GM23338 (cell line): ENCODE results near the gene OR51E1. TPM values are rescaled to one million over a fixed set of nuclear protein-coding genes. Genes with fewer than 3 reads are reported as not detected.

Experiments
- ATAC-seq: fragments of 200-7000 bp; cut with Tn5 transposase; 3 replicates; pipeline ENCODE4 v1.9.1; 2020
- DNase-seq: peaks from one replicate; pipeline ENCODE4 v3.0.0-alpha.2; 2015; ENCODE audit warnings: low spot score
- H2AFZ ChIP-seq: fragments of 200-600 bp; sonication (generic); 2 replicates; pipeline ENCODE4 v1.8.0; 2016; ENCODE audit warnings: antibody characterized with exemption, mild to moderate bottlenecking, moderate library complexity
- H3F3A ChIP-seq: fragments of 200-600 bp; sonication (generic); replicated peaks from 2 replicates; pipeline ENCODE4 v1.8.0; 2017; ENCODE audit warnings: antibody characterized with exemption, mixed run types, low read depth
- H3K27ac ChIP-seq: fragments of 200-600 bp; sonication (generic); 2 replicates; pipeline ENCODE4 v1.6.1; 2016; ENCODE audit warnings: low read depth
- H3K27me3 ChIP-seq: fragments of 200-600 bp; sonication (generic); 2 replicates; pipeline ENCODE4 v1.8.0; 2016; ENCODE audit warnings: mild to moderate bottlenecking, mixed run types, moderate library complexity; ENCODE audit not compliant: insufficient read depth
- H3K36me3 ChIP-seq: fragments of 200-600 bp; sonication (generic); 2 replicates; pipeline ENCODE4 v1.8.0; 2016; ENCODE audit warnings: mild to moderate bottlenecking; ENCODE audit not compliant: insufficient read depth
- H3K4me1 ChIP-seq: fragments of 200-600 bp; sonication (generic); 2 replicates; pipeline ENCODE4 v1.8.0; 2016; ENCODE audit warnings: mild to moderate bottlenecking, moderate library complexity; ENCODE audit not compliant: insufficient read depth
- H3K4me2 ChIP-seq: fragments of 200-600 bp; sonication (generic); 2 replicates; pipeline ENCODE4 v1.7.1; 2017; ENCODE audit warnings: mixed run types
- H3K4me3 ChIP-seq: fragments of 200-600 bp; sonication (generic); 2 replicates; pipeline ENCODE4 v1.6.1; 2016; ENCODE audit warnings: mixed run types
- H3K79me2 ChIP-seq: fragments of 200-600 bp; sonication (generic); replicated peaks from 2 replicates; pipeline ENCODE4 v1.8.0; 2017; ENCODE audit warnings: mild to moderate bottlenecking; ENCODE audit not compliant: insufficient read depth
- H3K9me2 ChIP-seq: fragments of 200-600 bp; sonication (generic); 2 replicates; pipeline ENCODE4 v1.8.0; 2017; ENCODE audit not compliant: insufficient read depth
- H4K20me1 ChIP-seq: fragments of 200-600 bp; sonication (generic); replicated peaks from 2 replicates; pipeline ENCODE4 v1.8.0; 2017; ENCODE audit warnings: mild to moderate bottlenecking; ENCODE audit not compliant: insufficient read depth
- H3K27ac Mint-ChIP-seq: 2 replicates; pipeline ENCODE4 v1.8.0; 2020; ENCODE audit warnings: inconsistent platforms, mild to moderate bottlenecking, moderate library complexity, mixed read lengths
- H3K27me3 Mint-ChIP-seq: 3 replicates; pipeline ENCODE4 v1.8.0; 2022; ENCODE audit warnings: low read depth, mild to moderate bottlenecking, moderate library complexity, mixed read lengths, inconsistent platforms; ENCODE audit not compliant: insufficient read depth, poor library complexity
- H3K36me3 Mint-ChIP-seq: 3 replicates; pipeline ENCODE4 v1.8.0; 2021; ENCODE audit warnings: low read depth, mild to moderate bottlenecking, inconsistent platforms, moderate library complexity, mixed read lengths
- H3K4me1 Mint-ChIP-seq: 3 replicates; pipeline ENCODE4 v1.8.0; 2020; ENCODE audit warnings: mild to moderate bottlenecking, inconsistent platforms, mixed read lengths
- H3K4me3 Mint-ChIP-seq: 3 replicates; pipeline ENCODE4 v1.8.0; 2021; ENCODE audit warnings: moderate library complexity, mild to moderate bottlenecking, inconsistent platforms, mixed read lengths
- H3K9me3 Mint-ChIP-seq: 3 replicates; pipeline ENCODE4 v1.8.0; 2020; ENCODE audit warnings: moderate library complexity, mild to moderate bottlenecking, inconsistent platforms, mixed read lengths
- CREB1 ChIP-seq: fragments of 250-450 bp; sonication (Bioruptor Pico); IDR thresholded peaks from 2 replicates; pipeline ENCODE4 v1.5.0; 2020; ENCODE audit warnings: low read depth, mild to moderate bottlenecking, moderate library complexity
- EZH2 ChIP-seq: fragments of 200-600 bp; sonication (generic); IDR thresholded peaks from one replicate; pipeline ENCODE4 v1.8.0; 2017; ENCODE audit warnings: antibody characterized with exemption, mild to moderate bottlenecking, low read depth; ENCODE audit not compliant: unreplicated experiment
- EZH2phosphoT487 ChIP-seq: fragments of 200-600 bp; sonication (generic); IDR thresholded peaks from one replicate; pipeline ENCODE4 v1.8.1; 2018; ENCODE audit warnings: antibody characterized with exemption; ENCODE audit not compliant: unreplicated experiment
- JUNB ChIP-seq: IDR thresholded peaks from one replicate; pipeline ENCODE4 v1.6.1; 2016; ENCODE audit warnings: antibody characterized with exemption; ENCODE audit not compliant: unreplicated experiment
- NANOG ChIP-seq: IDR thresholded peaks from 2 replicates; pipeline ENCODE4 v1.6.1; 2016; ENCODE audit warnings: antibody characterized with exemption, borderline replicate concordance
- POLR2AphosphoS5 ChIP-seq: IDR thresholded peaks from 2 replicates; pipeline ENCODE4 v1.6.1; 2016; ENCODE audit warnings: antibody characterized with exemption, low read depth
- STAT1 ChIP-seq: IDR thresholded peaks from one replicate; pipeline ENCODE4 v1.6.1; 2016; ENCODE audit warnings: antibody characterized with exemption; ENCODE audit not compliant: unreplicated experiment
- ZNF114 ChIP-seq: fragments of 250-450 bp; sonication (Bioruptor Pico); IDR thresholded peaks from 2 replicates; pipeline ENCODE4 v1.5.0; 2020; ENCODE audit warnings: mild to moderate bottlenecking, moderate library complexity
- ZNF331 ChIP-seq: fragments of 250-450 bp; sonication (Bioruptor Pico); IDR thresholded peaks from 2 replicates; pipeline ENCODE4 v1.5.0; 2020; ENCODE audit warnings: low read depth, mild to moderate bottlenecking, moderate library complexity
- polyA plus RNA-seq: library from polyadenylated mRNA; unstranded; fragments of >200 nt; fragmentation: Nextera tagmentation; extraction: Ambion mirVana; gene quantifications from 2 replicates; pipeline ENCODE4 v1.2.1, GENCODE V29; 2016
- total RNA-seq: library from RNA; depleted of rRNA; stranded (reverse); fragments of >200 nt; shearing (Covaris generic); gene quantifications from 2 replicates; pipeline ENCODE4 v1.2.3, GENCODE V29; 2014
- TF ChIP-seq, protein P1 (sequence below): IDR thresholded peaks from 2 replicates; pipeline ENCODE4 v1.6.1; 2016; ENCODE audit warnings: antibody characterized with exemption
- TF ChIP-seq, protein P2 (sequence below): fragments of 250-450 bp; sonication (Bioruptor Pico); IDR thresholded peaks from 2 replicates; pipeline ENCODE4 v1.5.0; 2020; ENCODE audit warnings: mild to moderate bottlenecking, moderate library complexity
- TF ChIP-seq, protein P3 (sequence below): IDR thresholded peaks from one replicate; pipeline ENCODE4 v1.6.1; 2018; ENCODE audit warnings: antibody characterized with exemption; ENCODE audit not compliant: unreplicated experiment
- TF ChIP-seq, protein P4 (sequence below), 2 experiments: fragments of 200-600 bp in 1 of 2; sonication (generic) in 1 of 2; conservative IDR thresholded peaks; 2 replicates each; pipeline versions ENCODE4 v1.5.1 to v1.6.1; 2016 to 2017; ENCODE audit warnings: antibody characterized with exemption in 2 of 2, low read depth in 2 of 2, mild to moderate bottlenecking in 2 of 2, moderate library complexity in 1 of 2

The OR51E1 gene
- total and polyA plus RNA-seq, 2 experiments from 2014 or later = not detected

GRCh38 chr11:4658629-4659445, 15.1 kb downstream of the OR51E1 start:
- Mint-ChIP-seq H3K4me3 (no peak overlapping the region), H3K9me3 (no peaks in the 10 kb centered on the region; the same call in 2 of the 3 replicates), H3K27me3 (peaks cover 4% of the 10 kb centered on the region), H3K27ac (no peak overlapping the region), H3K4me1 (peaks cover 4% of the 10 kb centered on the region; the same call in 1 of the 3 replicates), H3K36me3 (no peaks in the 10 kb centered on the region; the same call in 2 of the 3 replicates)
- DNase-seq (no peak), ATAC-seq (no peak)
- Histone ChIP-seq H3K27me3 (no peaks in the 10 kb centered on the region), H4K20me1 (no peaks in the 10 kb centered on the region), H3K4me3 (no peak overlapping the region), H3K36me3 (no peaks in the 10 kb centered on the region), H3F3A (no peaks in the 10 kb centered on the region), H3K27ac (no peak overlapping the region), H2AFZ (0 out of 2 replicates have a peak overlapping the region, but pooled peaks have one; percentile 43), H3K4me2 (no peak overlapping the region), H3K9me2 (no peaks in the 10 kb centered on the region), H3K4me1 (no peaks in the 10 kb centered on the region), H3K79me2 (no peaks in the 10 kb centered on the region)
- TF ChIP-seq ZNF114 (CRISPR knock-in tag) (no peak), STAT1 (no peak), JUNB (no peak), EZH2phosphoT487 (no peak), POLR2AphosphoS5 (no peak), CREB1 (no peak), EZH2 (no peak), ZNF331 (no peak), NANOG (no peak)
- TF ChIP-seq, protein P1, sequence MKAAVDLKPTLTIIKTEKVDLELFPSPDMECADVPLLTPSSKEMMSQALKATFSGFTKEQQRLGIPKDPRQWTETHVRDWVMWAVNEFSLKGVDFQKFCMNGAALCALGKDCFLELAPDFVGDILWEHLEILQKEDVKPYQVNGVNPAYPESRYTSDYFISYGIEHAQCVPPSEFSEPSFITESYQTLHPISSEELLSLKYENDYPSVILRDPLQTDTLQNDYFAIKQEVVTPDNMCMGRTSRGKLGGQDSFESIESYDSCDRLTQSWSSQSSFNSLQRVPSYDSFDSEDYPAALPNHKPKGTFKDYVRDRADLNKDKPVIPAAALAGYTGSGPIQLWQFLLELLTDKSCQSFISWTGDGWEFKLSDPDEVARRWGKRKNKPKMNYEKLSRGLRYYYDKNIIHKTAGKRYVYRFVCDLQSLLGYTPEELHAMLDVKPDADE = no peak
- TF ChIP-seq, protein P2, sequence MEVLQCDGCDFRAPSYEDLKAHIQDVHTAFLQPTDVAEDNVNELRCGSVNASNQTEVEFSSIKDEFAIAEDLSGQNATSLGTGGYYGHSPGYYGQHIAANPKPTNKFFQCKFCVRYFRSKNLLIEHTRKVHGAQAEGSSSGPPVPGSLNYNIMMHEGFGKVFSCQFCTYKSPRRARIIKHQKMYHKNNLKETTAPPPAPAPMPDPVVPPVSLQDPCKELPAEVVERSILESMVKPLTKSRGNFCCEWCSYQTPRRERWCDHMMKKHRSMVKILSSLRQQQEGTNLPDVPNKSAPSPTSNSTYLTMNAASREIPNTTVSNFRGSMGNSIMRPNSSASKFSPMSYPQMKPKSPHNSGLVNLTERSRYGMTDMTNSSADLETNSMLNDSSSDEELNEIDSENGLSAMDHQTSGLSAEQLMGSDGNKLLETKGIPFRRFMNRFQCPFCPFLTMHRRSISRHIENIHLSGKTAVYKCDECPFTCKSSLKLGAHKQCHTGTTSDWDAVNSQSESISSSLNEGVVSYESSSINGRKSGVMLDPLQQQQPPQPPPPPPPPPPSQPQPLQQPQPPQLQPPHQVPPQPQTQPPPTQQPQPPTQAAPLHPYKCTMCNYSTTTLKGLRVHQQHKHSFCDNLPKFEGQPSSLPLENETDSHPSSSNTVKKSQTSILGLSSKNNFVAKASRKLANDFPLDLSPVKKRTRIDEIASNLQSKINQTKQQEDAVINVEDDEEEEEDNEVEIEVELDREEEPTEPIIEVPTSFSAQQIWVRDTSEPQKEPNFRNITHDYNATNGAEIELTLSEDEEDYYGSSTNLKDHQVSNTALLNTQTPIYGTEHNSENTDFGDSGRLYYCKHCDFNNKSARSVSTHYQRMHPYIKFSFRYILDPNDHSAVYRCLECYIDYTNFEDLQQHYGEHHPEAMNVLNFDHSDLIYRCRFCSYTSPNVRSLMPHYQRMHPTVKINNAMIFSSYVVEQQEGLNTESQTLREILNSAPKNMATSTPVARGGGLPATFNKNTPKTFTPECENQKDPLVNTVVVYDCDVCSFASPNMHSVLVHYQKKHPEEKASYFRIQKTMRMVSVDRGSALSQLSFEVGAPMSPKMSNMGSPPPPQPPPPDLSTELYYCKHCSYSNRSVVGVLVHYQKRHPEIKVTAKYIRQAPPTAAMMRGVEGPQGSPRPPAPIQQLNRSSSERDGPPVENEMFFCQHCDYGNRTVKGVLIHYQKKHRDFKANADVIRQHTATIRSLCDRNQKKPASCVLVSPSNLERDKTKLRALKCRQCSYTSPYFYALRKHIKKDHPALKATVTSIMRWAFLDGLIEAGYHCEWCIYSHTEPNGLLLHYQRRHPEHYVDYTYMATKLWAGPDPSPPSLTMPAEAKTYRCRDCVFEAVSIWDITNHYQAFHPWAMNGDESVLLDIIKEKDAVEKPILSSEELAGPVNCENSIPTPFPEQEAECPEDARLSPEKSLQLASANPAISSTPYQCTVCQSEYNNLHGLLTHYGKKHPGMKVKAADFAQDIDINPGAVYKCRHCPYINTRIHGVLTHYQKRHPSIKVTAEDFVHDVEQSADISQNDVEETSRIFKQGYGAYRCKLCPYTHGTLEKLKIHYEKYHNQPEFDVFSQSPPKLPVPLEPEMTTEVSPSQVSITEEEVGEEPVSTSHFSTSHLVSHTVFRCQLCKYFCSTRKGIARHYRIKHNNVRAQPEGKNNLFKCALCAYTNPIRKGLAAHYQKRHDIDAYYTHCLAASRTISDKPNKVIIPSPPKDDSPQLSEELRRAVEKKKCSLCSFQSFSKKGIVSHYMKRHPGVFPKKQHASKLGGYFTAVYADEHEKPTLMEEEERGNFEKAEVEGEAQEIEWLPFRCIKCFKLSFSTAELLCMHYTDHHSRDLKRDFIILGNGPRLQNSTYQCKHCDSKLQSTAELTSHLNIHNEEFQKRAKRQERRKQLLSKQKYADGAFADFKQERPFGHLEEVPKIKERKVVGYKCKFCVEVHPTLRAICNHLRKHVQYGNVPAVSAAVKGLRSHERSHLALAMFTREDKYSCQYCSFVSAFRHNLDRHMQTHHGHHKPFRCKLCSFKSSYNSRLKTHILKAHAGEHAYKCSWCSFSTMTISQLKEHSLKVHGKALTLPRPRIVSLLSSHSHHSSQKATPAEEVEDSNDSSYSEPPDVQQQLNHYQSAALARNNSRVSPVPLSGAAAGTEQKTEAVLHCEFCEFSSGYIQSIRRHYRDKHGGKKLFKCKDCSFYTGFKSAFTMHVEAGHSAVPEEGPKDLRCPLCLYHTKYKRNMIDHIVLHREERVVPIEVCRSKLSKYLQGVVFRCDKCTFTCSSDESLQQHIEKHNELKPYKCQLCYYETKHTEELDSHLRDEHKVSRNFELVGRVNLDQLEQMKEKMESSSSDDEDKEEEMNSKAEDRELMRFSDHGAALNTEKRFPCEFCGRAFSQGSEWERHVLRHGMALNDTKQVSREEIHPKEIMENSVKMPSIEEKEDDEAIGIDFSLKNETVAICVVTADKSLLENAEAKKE (CRISPR knock-in tag) = no peak
- TF ChIP-seq, protein P3, sequence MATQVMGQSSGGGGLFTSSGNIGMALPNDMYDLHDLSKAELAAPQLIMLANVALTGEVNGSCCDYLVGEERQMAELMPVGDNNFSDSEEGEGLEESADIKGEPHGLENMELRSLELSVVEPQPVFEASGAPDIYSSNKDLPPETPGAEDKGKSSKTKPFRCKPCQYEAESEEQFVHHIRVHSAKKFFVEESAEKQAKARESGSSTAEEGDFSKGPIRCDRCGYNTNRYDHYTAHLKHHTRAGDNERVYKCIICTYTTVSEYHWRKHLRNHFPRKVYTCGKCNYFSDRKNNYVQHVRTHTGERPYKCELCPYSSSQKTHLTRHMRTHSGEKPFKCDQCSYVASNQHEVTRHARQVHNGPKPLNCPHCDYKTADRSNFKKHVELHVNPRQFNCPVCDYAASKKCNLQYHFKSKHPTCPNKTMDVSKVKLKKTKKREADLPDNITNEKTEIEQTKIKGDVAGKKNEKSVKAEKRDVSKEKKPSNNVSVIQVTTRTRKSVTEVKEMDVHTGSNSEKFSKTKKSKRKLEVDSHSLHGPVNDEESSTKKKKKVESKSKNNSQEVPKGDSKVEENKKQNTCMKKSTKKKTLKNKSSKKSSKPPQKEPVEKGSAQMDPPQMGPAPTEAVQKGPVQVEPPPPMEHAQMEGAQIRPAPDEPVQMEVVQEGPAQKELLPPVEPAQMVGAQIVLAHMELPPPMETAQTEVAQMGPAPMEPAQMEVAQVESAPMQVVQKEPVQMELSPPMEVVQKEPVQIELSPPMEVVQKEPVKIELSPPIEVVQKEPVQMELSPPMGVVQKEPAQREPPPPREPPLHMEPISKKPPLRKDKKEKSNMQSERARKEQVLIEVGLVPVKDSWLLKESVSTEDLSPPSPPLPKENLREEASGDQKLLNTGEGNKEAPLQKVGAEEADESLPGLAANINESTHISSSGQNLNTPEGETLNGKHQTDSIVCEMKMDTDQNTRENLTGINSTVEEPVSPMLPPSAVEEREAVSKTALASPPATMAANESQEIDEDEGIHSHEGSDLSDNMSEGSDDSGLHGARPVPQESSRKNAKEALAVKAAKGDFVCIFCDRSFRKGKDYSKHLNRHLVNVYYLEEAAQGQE = no peak
- TF ChIP-seq, protein P4, sequence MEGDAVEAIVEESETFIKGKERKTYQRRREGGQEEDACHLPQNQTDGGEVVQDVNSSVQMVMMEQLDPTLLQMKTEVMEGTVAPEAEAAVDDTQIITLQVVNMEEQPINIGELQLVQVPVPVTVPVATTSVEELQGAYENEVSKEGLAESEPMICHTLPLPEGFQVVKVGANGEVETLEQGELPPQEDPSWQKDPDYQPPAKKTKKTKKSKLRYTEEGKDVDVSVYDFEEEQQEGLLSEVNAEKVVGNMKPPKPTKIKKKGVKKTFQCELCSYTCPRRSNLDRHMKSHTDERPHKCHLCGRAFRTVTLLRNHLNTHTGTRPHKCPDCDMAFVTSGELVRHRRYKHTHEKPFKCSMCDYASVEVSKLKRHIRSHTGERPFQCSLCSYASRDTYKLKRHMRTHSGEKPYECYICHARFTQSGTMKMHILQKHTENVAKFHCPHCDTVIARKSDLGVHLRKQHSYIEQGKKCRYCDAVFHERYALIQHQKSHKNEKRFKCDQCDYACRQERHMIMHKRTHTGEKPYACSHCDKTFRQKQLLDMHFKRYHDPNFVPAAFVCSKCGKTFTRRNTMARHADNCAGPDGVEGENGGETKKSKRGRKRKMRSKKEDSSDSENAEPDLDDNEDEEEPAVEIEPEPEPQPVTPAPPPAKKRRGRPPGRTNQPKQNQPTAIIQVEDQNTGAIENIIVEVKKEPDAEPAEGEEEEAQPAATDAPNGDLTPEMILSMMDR (conservative IDR thresholded peaks at IDR 0.05; ENCODE audit: low read depth in 2 of 2) = no peak
